Activated CD8-positive, alpha-beta memory T cell treated with anti-CD3 and anti-CD28 coated beads for 48 hours (primary cell): ENCODE results near the gene GALNT2.

Experiments
- DNase-seq, 3 experiments: peaks; one replicate each; pipeline ENCODE4 v3.0.0-alpha.2; 2020; ENCODE audit warnings: low read depth in 2 of 3, low spot score in 2 of 3

Gene GALNT2

DNA sequence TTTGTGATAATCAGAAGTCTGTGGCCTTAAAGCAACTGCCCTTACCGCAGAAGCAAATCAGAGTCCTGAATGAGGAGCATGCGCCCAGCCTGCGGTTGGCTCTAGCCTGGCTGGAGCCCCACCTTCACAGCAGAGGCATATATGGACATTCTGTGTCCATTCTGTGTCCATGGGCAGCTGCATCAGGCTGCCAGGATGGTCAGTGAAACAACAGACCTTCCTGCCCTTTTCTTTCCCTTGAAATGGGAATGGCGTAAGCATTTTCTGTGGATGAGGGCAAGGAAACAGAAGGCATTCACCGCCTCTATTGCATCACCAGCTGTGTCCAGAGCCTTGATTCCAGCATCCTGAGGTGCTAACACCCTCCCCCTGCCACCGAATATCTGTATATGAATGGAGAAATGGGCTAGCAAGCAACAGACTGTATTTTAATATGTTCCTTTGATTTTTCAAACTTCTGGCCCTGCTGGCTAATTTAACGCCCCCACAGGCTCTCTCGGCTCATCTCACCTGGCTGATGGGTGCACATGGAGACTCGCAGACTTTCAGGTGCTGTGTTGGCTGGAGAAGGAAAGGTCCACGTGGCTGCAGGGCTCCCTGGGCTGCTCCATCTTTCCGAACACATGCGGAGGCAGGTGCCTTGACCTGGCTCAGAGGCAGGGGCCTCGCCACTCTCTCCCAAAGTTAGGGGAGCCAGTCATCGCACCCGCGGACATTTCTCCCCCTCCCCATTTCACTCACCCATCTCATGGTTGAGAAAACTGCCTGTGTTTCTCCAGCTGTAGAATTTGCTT lies 159.2 kb downstream of the GALNT2 start:
- DNase-seq = no peak

DNA sequence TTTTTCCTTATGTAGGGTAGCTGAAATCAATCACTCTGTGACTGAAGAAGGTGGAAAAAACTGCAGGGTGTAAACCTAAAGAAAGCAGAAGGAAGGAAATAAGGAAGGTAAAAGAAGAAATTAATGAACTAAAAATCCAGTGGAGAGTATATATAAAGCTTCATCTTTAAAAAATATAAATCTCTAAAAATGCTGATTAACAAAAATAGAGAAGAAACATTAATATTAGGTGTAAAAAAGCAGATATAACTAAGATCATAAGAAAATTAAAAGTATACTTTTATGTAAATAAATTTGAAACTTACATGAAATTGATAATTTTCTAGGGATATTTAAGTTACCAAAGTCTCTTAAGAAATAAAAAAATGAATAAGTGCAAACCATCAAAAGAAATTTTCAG lies 159.8 kb downstream of the GALNT2 start:
- no peak for DNase-seq

DNA sequence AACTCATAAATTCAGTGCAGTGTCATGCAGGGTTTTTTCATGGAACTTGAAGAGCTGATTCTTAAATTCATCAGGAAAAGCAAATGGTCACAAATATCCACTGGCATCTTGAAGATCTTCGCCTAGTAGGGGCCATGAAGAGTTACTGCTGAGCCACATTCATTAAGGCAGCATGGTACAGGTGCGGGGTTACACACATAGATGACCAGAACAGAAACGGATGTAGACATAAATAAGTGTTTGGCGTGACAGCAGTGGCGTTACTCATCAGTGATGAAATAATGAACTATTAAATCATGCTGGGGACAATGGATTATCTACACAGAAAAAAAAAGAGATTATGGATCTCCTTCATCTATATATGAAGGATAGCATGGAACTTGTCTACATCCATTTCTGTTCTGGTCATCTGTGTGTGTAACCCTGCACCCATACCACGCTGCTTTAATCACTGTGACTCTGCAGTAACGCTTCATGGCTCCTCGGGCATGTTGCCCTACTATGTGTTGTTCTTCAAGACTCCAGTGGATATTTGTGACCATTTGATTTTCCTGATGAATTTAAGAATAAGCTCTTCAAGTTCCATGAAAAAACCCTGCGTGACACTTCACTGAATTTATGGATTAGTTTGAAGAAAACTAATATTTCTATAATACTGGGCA lies 161.3 kb downstream of the GALNT2 start:
- no peak for DNase-seq

DNA sequence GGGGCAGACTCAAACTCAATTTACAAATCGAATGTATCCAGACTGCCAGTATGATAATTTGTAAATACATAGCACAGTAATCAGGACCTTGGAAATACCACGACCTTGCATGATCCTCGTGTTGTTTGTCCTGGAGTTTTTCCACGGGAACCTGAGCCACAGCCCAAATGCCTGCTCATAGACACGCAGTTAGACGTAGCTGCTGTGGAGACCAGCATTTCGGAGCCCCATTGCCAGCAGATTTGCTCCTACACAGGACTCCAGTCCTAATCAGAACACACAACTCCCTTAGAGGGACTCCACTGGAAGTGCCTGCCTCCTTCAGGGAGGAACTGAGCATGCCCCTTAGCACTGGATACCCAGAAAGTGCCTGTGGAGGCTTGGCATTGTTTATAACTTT lies 163.2 kb downstream of the GALNT2 start:
- no peak for DNase-seq

DNA sequence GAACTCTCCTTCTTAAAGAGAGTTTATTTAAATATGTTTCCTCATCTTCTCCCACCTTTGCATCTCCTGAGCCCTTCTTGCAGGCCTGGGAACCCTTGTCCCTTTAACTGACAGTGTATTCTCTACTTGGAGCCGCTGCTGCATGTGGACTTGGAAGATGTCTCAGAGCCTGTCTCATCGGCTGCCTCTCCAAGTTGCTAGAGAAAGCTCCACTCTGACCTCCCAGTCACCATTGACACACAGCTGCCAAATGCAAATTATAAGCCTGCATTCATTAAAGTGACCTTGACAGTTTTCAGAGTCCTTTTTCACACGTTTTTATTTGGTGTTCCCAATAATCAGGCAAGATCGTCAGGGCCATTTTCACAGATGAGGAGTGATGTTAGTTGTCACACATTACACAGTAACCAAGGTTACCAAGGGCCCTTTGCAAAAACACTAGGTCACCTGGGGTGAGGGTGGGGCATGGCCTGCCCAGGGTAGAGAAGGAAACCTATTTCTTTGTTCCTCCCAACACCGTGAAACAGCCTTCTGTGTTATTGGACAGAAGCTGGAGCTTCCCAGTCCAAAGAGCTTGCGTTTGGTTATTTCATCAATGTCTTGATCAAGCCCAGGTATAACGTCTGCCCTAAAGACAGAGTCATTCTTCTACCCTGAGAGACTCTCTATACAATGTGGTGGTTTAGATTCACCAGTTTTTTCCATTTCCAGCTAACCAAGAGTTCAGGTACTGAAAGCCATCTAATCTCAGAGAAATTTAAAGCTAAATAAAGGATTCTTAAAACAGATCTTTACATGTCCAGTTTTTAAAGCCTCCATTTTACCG lies 164.1 kb downstream of the GALNT2 start:
- no peak for DNase-seq

DNA sequence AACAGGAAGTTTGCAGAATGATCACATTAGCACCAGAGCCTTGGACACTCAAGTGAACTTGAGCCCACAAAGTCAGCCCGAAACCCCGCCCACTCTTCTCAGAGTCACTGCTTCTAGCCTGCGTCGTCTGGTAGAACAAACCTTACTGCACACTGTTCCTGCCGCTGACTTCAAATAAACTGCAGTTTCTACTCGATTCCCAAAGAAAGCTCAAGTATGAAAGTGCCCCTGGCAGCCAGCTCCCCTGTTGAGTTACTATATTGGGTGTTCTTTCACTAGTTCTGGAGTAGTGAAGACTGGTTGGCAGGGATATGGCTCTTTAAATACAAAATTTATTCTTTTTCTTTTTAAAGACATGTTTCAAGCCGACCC lies 164.7 kb downstream of the GALNT2 start:
- no peak for DNase-seq

DNA sequence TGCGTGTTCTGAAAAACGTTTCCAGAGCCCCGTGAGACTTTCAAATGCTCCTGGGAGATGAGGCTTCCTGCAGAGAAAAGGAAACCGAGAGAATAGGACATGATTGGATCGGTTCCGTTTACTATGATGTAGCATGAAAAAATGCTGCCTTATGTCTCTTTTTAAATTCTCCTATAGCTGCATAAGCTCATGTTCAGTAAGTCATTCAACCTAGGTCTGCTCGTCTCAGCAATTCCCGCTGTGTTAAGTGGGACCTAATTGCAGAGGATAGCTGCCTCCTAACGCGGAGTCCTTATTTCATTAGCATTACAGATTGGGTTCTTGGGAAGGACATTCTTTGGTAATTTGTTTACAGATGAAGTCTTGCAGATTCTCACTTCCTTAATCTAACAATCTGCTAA lies 165.3 kb downstream of the GALNT2 start:
- no peak for DNase-seq

DNA sequence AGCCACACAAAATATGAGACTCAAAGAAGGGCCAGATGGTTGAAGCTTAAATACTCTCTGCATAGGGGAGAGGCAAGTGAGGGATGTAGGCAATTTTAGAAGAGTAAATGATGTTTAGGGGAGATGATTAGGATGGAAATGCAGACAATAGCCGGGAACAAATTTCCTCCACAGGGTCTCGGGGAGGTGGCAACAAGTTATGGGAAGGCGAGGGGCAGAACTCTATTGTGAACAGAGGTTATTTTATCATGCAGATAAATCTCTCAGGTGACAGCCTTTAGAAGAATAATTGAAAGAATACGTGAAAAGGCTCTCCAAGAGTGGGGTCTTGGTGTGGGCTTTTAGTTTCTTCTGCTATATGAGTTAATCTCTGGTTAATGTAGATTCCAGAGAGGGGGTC lies 166.7 kb downstream of the GALNT2 start:
- no peak for DNase-seq

DNA sequence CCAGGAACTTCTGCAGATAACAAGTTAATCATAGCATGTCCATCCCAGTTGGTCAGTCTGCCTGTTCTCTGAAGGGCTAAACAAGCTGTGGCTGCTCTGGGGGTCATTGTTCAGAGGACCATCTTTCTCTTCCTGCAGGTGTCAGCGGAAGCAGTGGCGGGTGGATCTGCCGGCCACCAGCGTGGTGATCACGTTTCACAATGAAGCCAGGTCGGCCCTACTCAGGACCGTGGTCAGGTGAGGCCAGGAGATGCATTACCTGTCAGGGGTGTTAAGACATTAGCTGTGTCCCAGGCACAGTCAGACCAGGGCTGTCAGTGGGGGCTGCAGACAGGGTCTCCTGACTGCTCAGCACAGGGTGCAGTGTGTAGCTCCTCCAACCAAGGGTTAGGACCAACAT lies 168.8 kb downstream of the GALNT2 start:
- no peak for DNase-seq

DNA sequence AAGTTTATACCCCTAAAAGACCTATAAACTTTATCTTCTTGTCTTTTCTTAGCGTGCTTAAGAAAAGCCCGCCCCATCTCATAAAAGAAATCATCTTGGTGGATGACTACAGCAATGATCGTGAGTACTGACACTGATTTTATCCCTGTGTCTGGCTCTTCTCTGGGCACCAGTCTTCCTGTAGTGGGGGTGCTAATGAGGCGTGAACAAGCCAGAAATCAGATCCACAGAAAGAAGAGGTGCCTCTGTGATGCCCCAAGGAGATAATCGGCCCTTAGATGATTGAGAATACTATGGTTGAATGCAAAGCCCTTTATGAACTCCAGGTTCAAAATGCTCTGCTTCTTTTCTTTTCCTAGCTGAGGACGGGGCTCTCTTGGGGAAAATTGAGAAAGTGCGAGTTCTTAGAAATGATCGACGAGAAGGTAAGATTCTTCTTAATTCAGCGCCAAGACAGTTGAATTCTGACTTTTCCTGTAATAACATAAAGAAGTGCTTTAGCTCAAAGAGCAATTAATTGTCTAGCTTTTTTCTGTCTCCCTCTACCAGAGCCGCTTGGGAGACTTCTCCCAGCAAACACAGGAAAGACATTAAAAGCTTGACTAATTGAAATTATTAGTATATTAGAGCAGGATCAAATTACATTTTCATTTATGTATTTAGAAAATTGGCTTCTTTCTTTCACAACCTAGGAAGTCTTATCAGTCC lies 169.4 kb downstream of the GALNT2 start:
- DNase-seq = no peak

DNA sequence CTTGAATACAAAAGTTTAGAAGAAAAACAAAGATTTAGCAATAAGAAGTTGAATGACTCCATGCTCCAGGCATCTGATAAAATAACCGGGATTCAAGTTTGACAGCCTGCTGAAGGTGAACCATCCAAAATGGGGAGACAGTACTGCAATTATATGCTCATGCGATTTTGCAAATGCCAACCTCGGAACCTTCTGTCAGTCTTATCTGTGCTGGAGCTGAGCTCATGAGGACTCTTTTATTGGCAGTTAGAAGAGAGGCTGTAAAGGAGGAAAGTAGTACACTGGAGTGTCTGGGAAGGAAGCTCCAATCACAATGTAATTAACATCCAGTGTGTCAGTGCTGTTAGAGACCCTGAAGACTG lies 170.0 kb downstream of the GALNT2 start:
- DNase-seq = no peak

DNA sequence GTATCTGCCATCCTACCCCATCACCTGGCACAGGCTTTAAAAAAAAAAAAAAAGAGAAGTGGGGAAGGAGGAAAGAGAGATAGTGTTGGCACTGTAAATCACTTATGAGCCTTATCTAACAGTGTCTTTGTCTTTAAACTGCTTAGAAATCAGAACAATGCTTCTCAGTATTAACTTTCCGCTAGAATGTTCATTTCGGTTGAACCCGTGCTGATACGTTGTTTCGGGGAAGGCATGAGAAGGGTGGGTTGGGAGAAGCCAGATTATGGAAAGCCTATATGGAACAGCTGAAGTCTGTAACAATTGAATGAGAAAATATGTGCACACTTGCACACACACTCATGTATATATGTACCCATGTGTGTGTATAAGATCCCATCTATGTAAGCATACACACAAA lies 170.8 kb downstream of the GALNT2 start:
- DNase-seq = no peak

DNA sequence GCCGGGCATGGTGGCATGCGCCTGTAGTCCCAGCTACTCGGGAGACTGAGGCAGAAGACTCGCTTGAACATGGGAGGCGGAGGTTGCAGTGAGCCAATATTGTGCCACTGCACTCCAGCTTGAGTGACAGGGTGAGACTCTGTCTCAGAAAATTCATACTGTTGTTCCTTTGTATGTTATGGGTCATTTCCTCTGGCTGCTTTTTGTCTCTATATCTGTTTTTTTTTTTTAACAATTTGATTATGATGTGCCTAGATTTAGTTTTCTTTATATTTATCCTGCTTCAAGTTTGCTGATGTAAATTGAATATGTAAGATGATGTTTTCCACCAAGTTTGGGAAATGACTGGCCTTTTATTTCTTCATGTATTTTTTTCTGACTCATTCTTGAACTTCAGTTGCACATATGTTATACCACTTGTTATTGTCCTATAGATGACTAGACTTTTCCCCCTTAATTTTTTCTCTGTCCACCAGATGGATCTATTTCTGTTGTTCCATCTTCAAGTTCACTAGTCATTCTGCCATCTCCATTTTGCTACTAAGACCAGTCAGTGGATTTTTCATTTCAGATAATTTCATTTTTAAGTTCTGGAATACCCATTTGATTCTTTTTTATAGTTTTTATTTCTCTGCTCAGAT lies 173.5 kb downstream of the GALNT2 start:
- DNase-seq = no peak

DNA sequence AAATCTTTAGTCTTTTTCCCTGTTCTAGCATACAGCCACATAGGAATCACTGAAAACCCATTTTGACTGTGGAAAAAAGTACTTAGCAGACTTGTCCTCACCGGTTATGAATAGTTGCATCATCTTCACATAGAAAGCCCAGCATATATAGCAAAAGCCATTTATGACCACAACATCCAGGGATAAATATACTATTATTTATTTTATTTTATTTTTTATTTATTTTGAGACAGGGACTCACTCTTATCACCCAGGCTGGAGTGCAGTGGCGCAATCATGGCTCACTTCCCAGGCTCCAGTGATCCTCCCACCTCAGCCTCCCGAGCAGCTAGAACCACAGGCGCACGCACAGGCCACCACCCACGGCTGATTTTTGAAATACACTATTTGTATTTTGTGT lies 175.3 kb downstream of the GALNT2 start:
- no peak for DNase-seq

DNA sequence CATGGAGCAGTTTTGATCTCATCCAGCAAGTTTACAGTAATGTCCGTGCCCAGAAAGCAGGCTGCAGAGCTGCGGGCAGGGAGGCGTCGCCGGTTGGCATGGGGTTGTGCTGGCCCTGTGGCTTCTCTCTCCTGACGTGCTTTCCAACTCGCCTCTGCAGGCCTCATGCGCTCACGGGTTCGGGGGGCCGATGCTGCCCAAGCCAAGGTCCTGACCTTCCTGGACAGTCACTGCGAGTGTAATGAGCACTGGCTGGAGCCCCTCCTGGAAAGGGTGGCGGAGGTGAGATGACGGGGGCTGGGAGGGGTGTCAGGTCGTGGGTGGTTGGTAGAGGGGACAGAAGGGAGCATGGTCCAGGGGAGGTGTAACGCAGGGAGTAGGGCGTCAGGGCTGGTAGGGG lies 176.1 kb downstream of the GALNT2 start:
- DNase-seq = no peak

DNA sequence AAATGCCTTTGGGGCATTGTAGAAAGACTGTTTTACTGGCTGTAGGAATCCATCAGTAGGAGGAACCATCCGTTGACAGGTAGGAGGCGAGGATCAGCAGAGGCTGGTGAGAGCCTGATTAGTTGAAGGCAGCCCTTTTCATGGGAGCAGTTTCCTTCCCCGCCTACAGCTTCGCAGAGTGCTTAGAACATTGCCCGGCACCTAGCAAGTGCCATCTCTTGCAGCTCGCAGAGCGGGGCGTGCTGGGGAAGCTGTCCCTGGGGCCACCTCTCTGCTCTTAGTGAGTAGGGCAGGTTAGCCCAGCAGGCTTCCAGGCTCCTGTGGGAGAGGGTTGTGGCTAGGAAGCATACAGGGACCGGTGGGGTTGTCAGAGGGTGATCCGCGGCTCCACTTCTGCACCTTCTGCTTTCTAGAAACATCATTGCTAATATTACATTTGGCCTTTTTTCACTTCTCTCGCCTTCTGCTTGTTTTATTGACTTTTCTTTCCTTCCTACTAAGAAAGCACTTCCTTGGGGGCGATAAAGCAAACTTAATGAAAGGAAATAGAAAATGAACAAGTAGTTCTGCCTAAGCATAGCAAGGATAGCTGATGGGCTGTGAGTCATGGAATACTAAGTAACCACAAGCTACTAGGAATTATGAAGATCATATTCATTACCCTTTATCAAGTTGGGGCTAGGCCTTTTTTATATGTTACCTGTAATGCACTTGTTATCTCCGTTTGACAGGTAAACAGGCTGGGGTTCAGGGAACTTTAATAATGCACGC lies 176.7 kb downstream of the GALNT2 start:
- no peak for DNase-seq

DNA sequence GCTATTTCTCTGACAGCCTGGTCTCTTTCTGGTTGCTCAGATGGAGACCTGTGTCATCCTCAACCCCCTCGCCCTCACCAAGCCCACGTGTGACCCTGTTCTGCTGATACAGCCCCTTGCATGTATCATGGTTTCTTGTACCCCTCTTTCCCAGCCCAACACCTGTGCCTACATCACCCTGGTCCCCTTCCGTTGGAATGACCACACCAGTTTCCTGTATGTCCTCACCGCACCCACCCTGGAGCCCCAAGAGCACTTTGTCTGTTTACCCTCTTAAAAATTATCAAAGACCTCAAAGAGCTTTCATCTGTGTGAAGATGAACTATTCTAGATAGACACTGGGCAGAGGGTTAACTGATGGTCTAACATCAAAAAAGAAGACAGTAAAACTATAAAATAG lies 179.5 kb downstream of the GALNT2 start:
- DNase-seq = no peak

DNA sequence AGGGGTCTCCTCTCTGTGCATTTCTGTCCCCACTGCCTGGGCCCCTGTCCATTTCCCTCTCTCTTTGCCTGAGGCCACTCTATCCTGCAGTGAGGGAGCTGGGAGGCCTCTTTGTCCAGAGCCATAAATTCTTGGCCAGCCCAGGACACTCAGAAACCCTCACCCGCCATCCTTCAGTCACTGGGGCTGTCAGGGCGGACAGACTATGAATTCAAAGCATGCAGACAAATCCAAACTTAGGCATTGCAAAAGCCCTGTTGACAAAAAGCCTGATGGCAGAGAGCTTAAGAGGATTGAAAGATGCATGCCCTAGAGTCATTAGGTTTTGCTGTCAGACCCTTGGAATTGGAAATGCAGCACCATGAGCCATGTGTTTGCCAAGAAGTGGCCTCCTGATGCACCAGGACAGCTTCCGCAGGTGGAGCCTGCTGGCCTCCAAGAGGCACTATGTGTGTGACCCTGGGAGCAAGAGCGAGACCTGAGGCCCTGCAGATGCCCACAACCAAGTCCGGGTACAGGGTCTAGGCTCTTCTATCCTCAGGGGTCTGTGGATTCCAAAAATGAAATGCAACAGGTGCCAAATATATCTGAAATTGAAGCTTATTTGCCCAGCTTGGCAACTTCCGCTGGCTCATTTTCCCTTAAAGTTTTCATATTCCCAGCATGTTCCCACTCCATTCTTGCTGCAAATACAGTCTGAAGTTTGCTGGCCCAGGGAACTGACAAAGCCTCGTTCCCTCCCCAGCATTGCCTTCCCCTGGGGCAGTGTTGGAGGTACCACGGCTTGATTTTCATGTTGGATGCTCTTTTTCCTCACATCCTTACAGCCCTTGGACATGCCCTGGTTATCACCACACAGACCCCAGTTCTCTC lies 181.2 kb downstream of the GALNT2 start:
- DNase-seq = no peak

DNA sequence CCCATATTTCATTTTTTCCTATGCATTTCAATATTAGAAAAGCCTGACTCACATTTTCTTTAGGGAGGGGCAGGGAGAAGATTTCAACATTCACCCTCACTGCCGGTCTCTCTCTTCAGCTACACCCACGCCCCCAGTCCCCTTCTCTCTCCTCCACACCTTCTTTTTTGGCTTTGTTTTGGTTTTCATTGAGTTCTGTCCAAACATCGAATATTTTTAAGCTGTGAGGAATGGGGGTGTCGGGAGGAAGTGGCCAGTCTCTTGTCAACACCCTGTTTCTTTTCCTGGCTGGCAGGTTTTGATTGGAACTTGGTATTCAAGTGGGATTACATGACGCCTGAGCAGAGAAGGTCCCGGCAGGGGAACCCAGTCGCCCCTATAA lies 181.8 kb downstream of the GALNT2 start:
- no peak for DNase-seq
